Measurements from ENCODE around the gene CCDC32. TPM values are rescaled to one million over a fixed set of nuclear protein-coding genes. Genes with fewer than 3 reads are reported as not detected.

Gene CCDC32
- total RNA-seq = 10 to 100 TPM; 25.4 to 25.8 TPM

GRCh38 chr15:40564591-40565332 is at the start of gene CCDC32:
Gene CCDC32 (minus strand): TSS chr15:40565042. CDS start chr15:40563015, 2,027 bp downstream.
- peak within 1 kb of the TSS; percentile 96 for H3K4me3 Mint-ChIP-seq
- intact Hi-C loops (cut with micrococcal nuclease) = loop anchor here (1.0 to 5.0 kb wide), 5 partner anchors 30 to 553 kb away; partner anchors contain the start of genes INO80, KNL1 and RMDN3
- H3K9me3 Mint-ChIP-seq = no peaks in the 10 kb centered on the region
- peaks cover 45% of the 10 kb centered on the region for H3K4me1 Mint-ChIP-seq (ENCODE audit: low read depth)
- peaks cover 6% of the 10 kb centered on the region for H3K36me3 Mint-ChIP-seq (ENCODE audit: low read depth)
- peak within 1 kb of the TSS; percentile 90 for H3K27ac Mint-ChIP-seq
- CTCF ChIA-PET = interaction anchor here (0.6 to 1.5 kb wide), 10 partner anchors 25 to 339 kb away, joined by 3 to 9 read pairs (median 4); no protein-coding TSS in a partner anchor
- H3K27me3 Mint-ChIP-seq (ENCODE audit: low read depth) = no peaks in the 10 kb centered on the region
- peak; percentile 98 for DNase-seq

GRCh38 chr15:40613080-40613479 is 48.2 kb upstream of the CCDC32 start:
- H3K4me1 Mint-ChIP-seq (ENCODE audit: low read depth) = no peaks in the 10 kb centered on the region
- intact Hi-C loops (cut with micrococcal nuclease) = no loop called here
- no peak overlapping the region for H3K27ac Mint-ChIP-seq
- CTCF ChIA-PET = interaction anchor here (0.7 kb wide), 1 partner anchor 18 kb away, joined by 3 read pairs; no protein-coding TSS in a partner anchor
- no peak overlapping the region for H3K4me3 Mint-ChIP-seq
- peaks cover 6% of the 10 kb centered on the region for H3K36me3 Mint-ChIP-seq (ENCODE audit: low read depth)
- H3K27me3 Mint-ChIP-seq (ENCODE audit: low read depth) = no peaks in the 10 kb centered on the region
- no peak for DNase-seq
- no peaks in the 10 kb centered on the region for H3K9me3 Mint-ChIP-seq

GRCh38 chr15:40603935-40604334 is 39.1 kb upstream of the CCDC32 start:
- Mint-ChIP-seq H3K4me1 (ENCODE audit: low read depth) (no peaks in the 10 kb centered on the region), H3K36me3 (ENCODE audit: low read depth) (peaks cover 5% of the 10 kb centered on the region), H3K9me3 (no peaks in the 10 kb centered on the region), H3K27me3 (ENCODE audit: low read depth) (no peaks in the 10 kb centered on the region), H3K27ac (no peak overlapping the region), H3K4me3 (no peak overlapping the region)
- no peak for DNase-seq
- CTCF ChIA-PET = interaction anchor here (1.0 kb wide), 1 partner anchor 52 kb away, joined by 3 read pairs; no protein-coding TSS in a partner anchor
- intact Hi-C loops (cut with micrococcal nuclease) = no loop called here

- Mint-ChIP-seq H3K27ac (no peak overlapping the region), H3K4me1 (ENCODE audit: low read depth) (no peaks in the 10 kb centered on the region), H3K36me3 (ENCODE audit: low read depth) (peaks cover 4% of the 10 kb centered on the region), H3K9me3 (no peaks in the 10 kb centered on the region), H3K27me3 (ENCODE audit: low read depth) (no peaks in the 10 kb centered on the region), H3K4me3 (no peak overlapping the region)
- CTCF ChIA-PET = interaction anchor here (1.5 to 1.9 kb wide), 2 partner anchors 11 to 21 kb away, joined by 3 to 5 read pairs; no protein-coding TSS in a partner anchor
- intact Hi-C loops (cut with micrococcal nuclease) = no loop called here
- no peak for DNase-seq
Measured at GRCh38 chr15:40600956-40601355, 36.1 kb upstream of the CCDC32 start.

- peaks cover 6% of the 10 kb centered on the region for H3K4me1 Mint-ChIP-seq (ENCODE audit: low read depth)
- H3K27ac Mint-ChIP-seq = no peak overlapping the region
- H3K4me3 Mint-ChIP-seq = no peak overlapping the region
- intact Hi-C loops (cut with micrococcal nuclease) = no loop called here
- CTCF ChIA-PET = interaction anchor here (0.6 to 1.0 kb wide), 4 partner anchors 10 to 171 kb away, joined by 3 to 5 read pairs (median 3); partner anchors contain the start of gene C15orf62
- no peaks in the 10 kb centered on the region for H3K9me3 Mint-ChIP-seq
- peaks cover 5% of the 10 kb centered on the region for H3K27me3 Mint-ChIP-seq (ENCODE audit: low read depth)
- no peak for DNase-seq
- H3K36me3 Mint-ChIP-seq (ENCODE audit: low read depth) = no peaks in the 10 kb centered on the region
Measured at GRCh38 chr15:40598672-40599071, 33.8 kb upstream of the CCDC32 start.

GRCh38 chr15:40598126-40598525 is 33.3 kb upstream of the CCDC32 start:
- CTCF ChIA-PET = interaction anchor here (0.6 to 1.0 kb wide), 3 partner anchors 9 to 172 kb away, joined by 3 read pairs; partner anchors contain the start of gene C15orf62
- peaks cover 5% of the 10 kb centered on the region for H3K27me3 Mint-ChIP-seq (ENCODE audit: low read depth)
- intact Hi-C loops (cut with micrococcal nuclease) = no loop called here
- DNase-seq = no peak
- no peaks in the 10 kb centered on the region for H3K36me3 Mint-ChIP-seq (ENCODE audit: low read depth)
- H3K4me1 Mint-ChIP-seq (ENCODE audit: low read depth) = peaks cover 11% of the 10 kb centered on the region
- H3K9me3 Mint-ChIP-seq = no peaks in the 10 kb centered on the region
- no peak overlapping the region for H3K4me3 Mint-ChIP-seq
- H3K27ac Mint-ChIP-seq = no peak overlapping the region

- no peak overlapping the region for H3K4me3 Mint-ChIP-seq
- H3K36me3 Mint-ChIP-seq (ENCODE audit: low read depth) = no peaks in the 10 kb centered on the region
- H3K4me1 Mint-ChIP-seq (ENCODE audit: low read depth) = peaks cover 15% of the 10 kb centered on the region
- CTCF ChIA-PET = no interaction called here
- intact Hi-C loops (cut with micrococcal nuclease) = no loop called here
- DNase-seq = no peak
- no peak overlapping the region for H3K27ac Mint-ChIP-seq
- no peaks in the 10 kb centered on the region for H3K9me3 Mint-ChIP-seq
- H3K27me3 Mint-ChIP-seq (ENCODE audit: low read depth) = peaks cover 5% of the 10 kb centered on the region
Measured at GRCh38 chr15:40597024-40597423, 32.2 kb upstream of the CCDC32 start.

- no peak for DNase-seq
- Mint-ChIP-seq H3K4me1 (ENCODE audit: low read depth) (peaks cover 15% of the 10 kb centered on the region), H3K9me3 (no peaks in the 10 kb centered on the region), H3K27ac (no peak overlapping the region), H3K27me3 (ENCODE audit: low read depth) (peaks cover 5% of the 10 kb centered on the region), H3K4me3 (no peak overlapping the region), H3K36me3 (ENCODE audit: low read depth) (no peaks in the 10 kb centered on the region)
- CTCF ChIA-PET = no interaction called here
- intact Hi-C loops (cut with micrococcal nuclease) = loop anchor here (2.0 kb wide), 4 partner anchors 83 to 635 kb away; partner anchors contain the start of genes BAHD1, CHP1, EXD1 and VPS18
Measured at GRCh38 chr15:40595773-40596172, 30.9 kb upstream of the CCDC32 start.

DNA sequence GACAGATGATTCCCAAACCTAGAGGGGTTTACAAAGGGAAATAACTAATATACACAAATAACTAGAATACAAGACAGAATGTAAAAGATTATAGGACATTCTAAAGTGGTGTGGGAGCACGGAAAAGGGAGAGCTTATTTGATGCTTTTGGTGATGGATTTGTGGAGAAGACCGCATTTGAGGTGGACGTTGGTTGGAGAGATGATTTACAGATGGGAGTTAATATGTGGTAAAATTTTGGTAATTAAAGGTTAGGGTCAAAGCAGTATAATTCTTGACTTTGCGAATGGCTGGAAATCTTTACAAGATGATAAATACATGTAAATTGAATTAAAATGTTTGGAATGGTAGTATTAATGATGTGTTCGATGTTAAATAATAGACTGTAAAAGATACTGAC is 30.4 kb upstream of the CCDC32 start:
- Mint-ChIP-seq H3K4me1 (ENCODE audit: low read depth) (peaks cover 18% of the 10 kb centered on the region), H3K36me3 (ENCODE audit: low read depth) (no peaks in the 10 kb centered on the region), H3K4me3 (peak overlapping the region; percentile 97), H3K27me3 (ENCODE audit: low read depth) (peaks cover 5% of the 10 kb centered on the region), H3K27ac (no peak overlapping the region), H3K9me3 (no peaks in the 10 kb centered on the region)
- CTCF ChIA-PET = interaction anchor here (1.2 kb wide), 1 partner anchor 18 kb away, joined by 3 read pairs; no protein-coding TSS in a partner anchor
- intact Hi-C loops (cut with micrococcal nuclease) = loop anchor here (2.0 kb wide), 4 partner anchors 84 to 636 kb away; partner anchors contain the start of genes BAHD1, CHP1, EXD1 and VPS18
- no peak for DNase-seq

DNA sequence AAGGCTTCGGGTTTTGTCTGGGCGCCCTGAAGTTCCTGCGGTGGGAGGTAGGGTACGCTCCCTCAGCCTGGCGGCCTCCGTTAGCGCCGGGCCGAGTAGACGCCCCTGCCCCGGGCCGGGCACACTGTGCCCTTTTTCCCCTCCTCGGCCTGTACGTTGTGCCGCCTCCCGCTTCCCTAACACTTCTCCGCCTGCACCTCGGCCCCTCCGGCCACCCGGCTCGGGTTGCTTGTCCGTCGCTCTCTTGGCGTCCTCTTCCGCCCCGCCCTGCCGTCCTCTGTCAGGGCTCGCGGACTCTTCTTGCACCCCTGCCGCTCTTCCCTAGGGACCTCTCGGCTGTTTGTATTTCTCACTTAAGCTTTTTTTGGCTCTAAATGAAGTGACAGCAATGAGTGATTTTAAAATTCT is 29.6 kb upstream of the CCDC32 start:
- H3K9me3 Mint-ChIP-seq = no peaks in the 10 kb centered on the region
- intact Hi-C loops (cut with micrococcal nuclease) = loop anchor here (1.0 to 2.0 kb wide), 13 partner anchors 25 to 636 kb away; partner anchors contain the start of genes BAHD1, C15orf62, CCDC32 and CHAC1
- H3K27ac Mint-ChIP-seq = peak overlapping the region; percentile 99
- no peak for DNase-seq
- peak overlapping the region; percentile 97 for H3K4me3 Mint-ChIP-seq
- CTCF ChIA-PET = interaction anchor here (0.7 to 1.2 kb wide), 2 partner anchors 19 to 188 kb away, joined by 3 read pairs; no protein-coding TSS in a partner anchor
- peaks cover 23% of the 10 kb centered on the region for H3K4me1 Mint-ChIP-seq (ENCODE audit: low read depth)
- no peaks in the 10 kb centered on the region for H3K36me3 Mint-ChIP-seq (ENCODE audit: low read depth)
- H3K27me3 Mint-ChIP-seq (ENCODE audit: low read depth) = peaks cover 5% of the 10 kb centered on the region

GRCh38 chr15:40593588-40594428 is 29.0 kb upstream of the CCDC32 start, which contains the start of gene KNL1:
Gene KNL1 (plus strand): TSS chr15:40594249. CDS start chr15:40602932, 8,683 bp downstream.
- DNase-seq = peak; percentile 95
- Mint-ChIP-seq H3K9me3 (no peaks in the 10 kb centered on the region), H3K27ac (peak within 1 kb of the TSS; percentile 99), H3K4me3 (peak within 1 kb of the TSS; percentile 97), H3K36me3 (ENCODE audit: low read depth) (no peaks in the 10 kb centered on the region), H3K27me3 (ENCODE audit: low read depth) (peaks cover 5% of the 10 kb centered on the region), H3K4me1 (ENCODE audit: low read depth) (peaks cover 23% of the 10 kb centered on the region)
- CTCF ChIA-PET = interaction anchor here (0.7 to 1.2 kb wide), 4 partner anchors 19 to 256 kb away, joined by 3 read pairs; no protein-coding TSS in a partner anchor
- intact Hi-C loops (cut with micrococcal nuclease) = loop anchor here (1.0 to 2.0 kb wide), 13 partner anchors 25 to 637 kb away; partner anchors contain the start of genes BAHD1, C15orf62, CCDC32 and CHAC1

All from activated naive CD4-positive, alpha-beta T cell treated with anti-CD3 and anti-CD28 coated beads for 36 hours (primary cell).